NCI-H526 treated with DMSO at 0.1 percent for 48 hours (cell line): Measurements from ENCODE around the gene SWAP70.
"Not testable (repeated sequence)": the region's sequence is repeated elsewhere in the genome, so short reads cannot be mapped to it uniquely, and the experiment has no call there.

ENCODE experiments used
- DNase-seq: peaks from one replicate; lab custom pipeline; 2025; lab: John Stamatoyannopoulos, UW

Gene SWAP70

GRCh38 chr11:9692691-9693090, 28.8 kb downstream of the SWAP70 start:
- DNase-seq, result peak; percentile 50

GRCh38 chr11:9693801-9694553, 30.1 kb downstream of the SWAP70 start:
- no peak for DNase-seq

- not testable (repeated sequence) for DNase-seq
Observed at GRCh38 chr11:9695228-9695627, 31.4 kb downstream of the SWAP70 start.

GRCh38 chr11:9697766-9698165, 33.9 kb downstream of the SWAP70 start:
- no peak for DNase-seq

- no peak for DNase-seq
Observed at GRCh38 chr11:9700105-9700801, 36.4 kb downstream of the SWAP70 start.

- no peak for DNase-seq
Observed at GRCh38 chr11:9701799-9702198, 37.9 kb downstream of the SWAP70 start.

- DNase-seq, result no peak
Observed at GRCh38 chr11:9703280-9703679, 39.4 kb downstream of the SWAP70 start.

GRCh38 chr11:9704037-9704436, 40.2 kb downstream of the SWAP70 start:
- no peak for DNase-seq

GRCh38 chr11:9704620-9705019, 40.7 kb downstream of the SWAP70 start:
- no peak for DNase-seq

GRCh38 chr11:9705361-9705760, 41.5 kb downstream of the SWAP70 start:
- not testable (repeated sequence) for DNase-seq

- DNase-seq, result no peak
Observed at GRCh38 chr11:9708544-9708943, 44.7 kb downstream of the SWAP70 start.

- DNase-seq, result no peak
Observed at GRCh38 chr11:9710223-9710622, 46.3 kb downstream of the SWAP70 start.

- DNase-seq, result no peak
Observed at GRCh38 chr11:9710852-9711251, 47.0 kb downstream of the SWAP70 start.

- no peak for DNase-seq
Observed at GRCh38 chr11:9711454-9712307, 47.8 kb downstream of the SWAP70 start.

- DNase-seq, result no peak
Observed at GRCh38 chr11:9714272-9714940, 50.5 kb downstream of the SWAP70 start.

GRCh38 chr11:9716275-9717039, 52.6 kb downstream of the SWAP70 start:
- no peak for DNase-seq

GRCh38 chr11:9717040-9717357, 53.1 kb downstream of the SWAP70 start:
- DNase-seq, result no peak

GRCh38 chr11:9717719-9718118, 53.8 kb downstream of the SWAP70 start:
- no peak for DNase-seq

- no peak for DNase-seq
Observed at GRCh38 chr11:9718147-9718546, 54.3 kb downstream of the SWAP70 start.

- no peak for DNase-seq
Observed at GRCh38 chr11:9719566-9720289, 55.9 kb downstream of the SWAP70 start.

GRCh38 chr11:9720290-9720630, 56.4 kb downstream of the SWAP70 start:
- no peak for DNase-seq
